GM23338 (cell line): Measurements from ENCODE around the gene SERPINE2.

Experiments used
- EZH2phosphoT487 ChIP-seq: fragments of 200-600 bp; sonication (generic); IDR thresholded peaks from one replicate; pipeline ENCODE4 v1.8.1; 2018; ENCODE audit warnings: antibody characterized with exemption; ENCODE audit not compliant: unreplicated experiment
- POLR2AphosphoS5 ChIP-seq: IDR thresholded peaks from 2 replicates; pipeline ENCODE4 v1.6.1; 2016; ENCODE audit warnings: antibody characterized with exemption, low read depth
- REST ChIP-seq: IDR thresholded peaks from one replicate; pipeline ENCODE4 v1.6.1; 2018; ENCODE audit warnings: antibody characterized with exemption; ENCODE audit not compliant: unreplicated experiment
- TF ChIP-seq, protein P1 (sequence below), 2 experiments: fragments of 200-600 bp in 1 of 2; sonication (generic) in 1 of 2; conservative IDR thresholded peaks; 2 replicates each; pipeline versions ENCODE4 v1.5.1 to v1.6.1; 2016 to 2017; ENCODE audit warnings: antibody characterized with exemption in 2 of 2, low read depth in 2 of 2, mild to moderate bottlenecking in 2 of 2, moderate library complexity in 1 of 2

DNA sequence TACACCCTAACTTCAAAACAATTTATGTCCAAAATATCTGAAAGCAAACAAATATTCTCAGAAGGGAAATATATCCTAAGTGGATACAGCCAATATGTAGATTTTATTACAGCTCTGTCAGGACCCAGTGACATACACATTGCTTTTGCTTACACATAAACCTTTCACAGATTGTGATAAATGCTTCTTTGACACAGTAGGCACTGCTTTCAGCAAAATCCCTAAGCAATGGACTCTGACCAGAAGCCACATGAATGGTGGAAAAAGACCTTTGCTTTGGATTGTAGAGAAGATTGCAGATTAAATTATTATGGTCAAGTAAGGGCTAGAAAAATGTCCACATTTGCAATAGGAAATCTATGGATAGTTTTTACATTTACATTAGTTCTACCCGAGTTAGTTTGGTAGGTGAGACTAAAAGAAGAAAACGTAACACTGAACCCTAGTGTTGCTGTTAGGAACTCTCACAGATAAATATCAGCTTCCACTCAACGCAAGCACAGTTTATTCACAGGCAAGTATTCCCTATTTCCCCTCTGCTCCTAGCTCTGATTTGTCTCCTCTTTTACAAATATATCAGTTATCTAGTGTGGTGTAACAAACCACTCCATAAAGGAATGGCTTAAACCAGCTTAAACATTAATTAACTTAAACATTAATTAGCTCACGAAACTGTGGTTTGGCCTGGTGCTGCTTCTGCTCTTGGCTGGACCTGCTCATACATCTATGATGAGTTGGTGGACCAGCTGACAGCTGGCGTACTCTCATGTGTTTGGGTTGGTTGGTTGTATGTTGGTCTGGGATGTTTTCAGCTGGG lies 23.6 kb upstream of the SERPINE2 start:
- TF ChIP-seq, protein P1, sequence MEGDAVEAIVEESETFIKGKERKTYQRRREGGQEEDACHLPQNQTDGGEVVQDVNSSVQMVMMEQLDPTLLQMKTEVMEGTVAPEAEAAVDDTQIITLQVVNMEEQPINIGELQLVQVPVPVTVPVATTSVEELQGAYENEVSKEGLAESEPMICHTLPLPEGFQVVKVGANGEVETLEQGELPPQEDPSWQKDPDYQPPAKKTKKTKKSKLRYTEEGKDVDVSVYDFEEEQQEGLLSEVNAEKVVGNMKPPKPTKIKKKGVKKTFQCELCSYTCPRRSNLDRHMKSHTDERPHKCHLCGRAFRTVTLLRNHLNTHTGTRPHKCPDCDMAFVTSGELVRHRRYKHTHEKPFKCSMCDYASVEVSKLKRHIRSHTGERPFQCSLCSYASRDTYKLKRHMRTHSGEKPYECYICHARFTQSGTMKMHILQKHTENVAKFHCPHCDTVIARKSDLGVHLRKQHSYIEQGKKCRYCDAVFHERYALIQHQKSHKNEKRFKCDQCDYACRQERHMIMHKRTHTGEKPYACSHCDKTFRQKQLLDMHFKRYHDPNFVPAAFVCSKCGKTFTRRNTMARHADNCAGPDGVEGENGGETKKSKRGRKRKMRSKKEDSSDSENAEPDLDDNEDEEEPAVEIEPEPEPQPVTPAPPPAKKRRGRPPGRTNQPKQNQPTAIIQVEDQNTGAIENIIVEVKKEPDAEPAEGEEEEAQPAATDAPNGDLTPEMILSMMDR (conservative IDR thresholded peaks at IDR 0.05; ENCODE audit: low read depth in 2 of 2): peak; percentile 44 to 61; a peak in 3 of 4 replicates
- no peak for TF ChIP-seq EZH2phosphoT487
- no peak for TF ChIP-seq POLR2AphosphoS5
- no peak for TF ChIP-seq REST
